Mesenchymal stem cell (in vitro differentiated cells and primary cell): ENCODE data around the gene PCGF5.

Experiments used
- DNase-seq: peaks from one replicate; pipeline ENCODE4 v3.0.0-alpha.2; 2013
- H2AFZ ChIP-seq: one replicate; pipeline ENCODE4 v1.6.1; 2013; ENCODE audit warnings: low read depth, mild to moderate bottlenecking, control low read depth, inconsistent platforms, low read length, moderate library complexity
- H2AK5ac ChIP-seq: 2 replicates; pipeline ENCODE4 v1.6.1; 2013; ENCODE audit warnings: low read length, moderate library complexity, mild to moderate bottlenecking, inconsistent platforms; ENCODE audit not compliant: severe bottlenecking
- H2BK120ac ChIP-seq: one replicate; pipeline ENCODE4 v1.6.1; 2013; ENCODE audit warnings: low read depth, mild to moderate bottlenecking, inconsistent platforms, low read length, moderate library complexity
- H2BK12ac ChIP-seq, 2 experiments: one replicate each; pipeline ENCODE4 v1.6.1; 2013; ENCODE audit warnings: inconsistent platforms in 2 of 2, low read length in 2 of 2, mild to moderate bottlenecking in 2 of 2, moderate library complexity in 2 of 2, control low read depth in 1 of 2
- H2BK15ac ChIP-seq: one replicate; pipeline ENCODE4 v1.6.1; 2013; ENCODE audit warnings: mild to moderate bottlenecking, low read depth, inconsistent platforms; ENCODE audit not compliant: poor library complexity, severe bottlenecking
- H2BK5ac ChIP-seq: 2 replicates; pipeline ENCODE4 v1.6.1; 2013; ENCODE audit warnings: low read depth, mild to moderate bottlenecking, low read length, control low read depth, inconsistent platforms; ENCODE audit not compliant: poor library complexity, severe bottlenecking
- H3K14ac ChIP-seq, 2 experiments: one replicate each; pipeline ENCODE4 v1.6.1; 2013; ENCODE audit warnings: inconsistent platforms in 2 of 2, low read length in 2 of 2, control low read depth in 1 of 2, mild to moderate bottlenecking in 1 of 2, moderate library complexity in 1 of 2
- H3K18ac ChIP-seq, 2 experiments: one replicate each; pipeline ENCODE4 v1.6.1; 2013; ENCODE audit warnings: inconsistent platforms in 2 of 2, low read length in 2 of 2, control low read depth in 1 of 2, low read depth in 1 of 2, mild to moderate bottlenecking in 1 of 2
- H3K23ac ChIP-seq, 2 experiments: one replicate each; pipeline ENCODE4 v1.6.1; 2013; ENCODE audit warnings: inconsistent platforms in 2 of 2, low read length in 2 of 2, mild to moderate bottlenecking in 2 of 2, moderate library complexity in 2 of 2, control low read depth in 1 of 2
- H3K27ac ChIP-seq: 2 replicates; pipeline ENCODE4 v1.5.1; 2013; ENCODE audit warnings: mild to moderate bottlenecking, moderate library complexity, low read length, control low read depth, inconsistent platforms; ENCODE audit not compliant: poor library complexity, severe bottlenecking
- H3K27me3 ChIP-seq, 2 experiments: 2 replicates each; pipeline versions ENCODE4 v1.6.1 to v1.7.0; 2013; ENCODE audit warnings: low read length in 2 of 2, mild to moderate bottlenecking in 2 of 2, moderate library complexity in 2 of 2, control low read depth in 1 of 2, inconsistent platforms in 1 of 2; ENCODE audit not compliant: control insufficient read depth in 1 of 2, insufficient read depth in 1 of 2
- H3K36me3 ChIP-seq, 2 experiments: 2 replicates each; pipeline versions ENCODE4 v1.6.1 to v1.7.0; 2013; ENCODE audit warnings: low read length in 2 of 2, control low read depth in 1 of 2, inconsistent platforms in 1 of 2, low read depth in 1 of 2, mild to moderate bottlenecking in 1 of 2; ENCODE audit not compliant: insufficient read depth in 2 of 2, control insufficient read depth in 1 of 2
- H3K4ac ChIP-seq, 2 experiments: one replicate each; pipeline ENCODE4 v1.6.1; 2013; ENCODE audit warnings: inconsistent platforms in 2 of 2, low read length in 2 of 2, mild to moderate bottlenecking in 2 of 2, moderate library complexity in 2 of 2, control low read depth in 1 of 2, low read depth in 1 of 2
- H3K4me1 ChIP-seq: 2 replicates; pipeline ENCODE4 v1.6.1; 2013; ENCODE audit warnings: low read depth, low read length, control low read depth; ENCODE audit not compliant: control insufficient read depth, insufficient read depth
- H3K4me2 ChIP-seq: 2 replicates; pipeline ENCODE4 v1.6.1; 2013; ENCODE audit warnings: low read length, mild to moderate bottlenecking, inconsistent platforms; ENCODE audit not compliant: poor library complexity, severe bottlenecking
- H3K4me3 ChIP-seq, 2 experiments: 2 replicates each; pipeline versions ENCODE4 v1.5.1 to v1.7.0; 2013; ENCODE audit warnings: low read length in 2 of 2, mild to moderate bottlenecking in 2 of 2, control low read depth in 1 of 2, low read depth in 1 of 2; ENCODE audit not compliant: insufficient read depth in 1 of 2
- H3K79me1 ChIP-seq: replicated peaks from 2 replicates; pipeline ENCODE4 v1.6.1; 2013; ENCODE audit warnings: mild to moderate bottlenecking, control low read depth, low read length, inconsistent platforms; ENCODE audit not compliant: poor library complexity, severe bottlenecking
- H3K9ac ChIP-seq: 2 replicates; pipeline ENCODE4 v1.7.0; 2013; ENCODE audit warnings: mild to moderate bottlenecking, low read length, moderate library complexity
- H3K9me3 ChIP-seq: 2 replicates; pipeline ENCODE4 v1.7.0; 2013; ENCODE audit warnings: mild to moderate bottlenecking, low read length; ENCODE audit not compliant: control insufficient read depth
- H4K8ac ChIP-seq: one replicate; pipeline ENCODE4 v1.6.1; 2013; ENCODE audit warnings: inconsistent platforms, mild to moderate bottlenecking, low read length, moderate library complexity
- H4K91ac ChIP-seq: one replicate; pipeline ENCODE4 v1.6.1; 2013; ENCODE audit warnings: mild to moderate bottlenecking, low read length, inconsistent platforms
- WGBS: methylation state at CpG from one replicate; pipeline ENCODE4 v1.1.7; 2013; ENCODE audit warnings: mixed read lengths; 5-methylcytosine and 5-hydroxymethylcytosine counted together

PCGF5 gene

DNA sequence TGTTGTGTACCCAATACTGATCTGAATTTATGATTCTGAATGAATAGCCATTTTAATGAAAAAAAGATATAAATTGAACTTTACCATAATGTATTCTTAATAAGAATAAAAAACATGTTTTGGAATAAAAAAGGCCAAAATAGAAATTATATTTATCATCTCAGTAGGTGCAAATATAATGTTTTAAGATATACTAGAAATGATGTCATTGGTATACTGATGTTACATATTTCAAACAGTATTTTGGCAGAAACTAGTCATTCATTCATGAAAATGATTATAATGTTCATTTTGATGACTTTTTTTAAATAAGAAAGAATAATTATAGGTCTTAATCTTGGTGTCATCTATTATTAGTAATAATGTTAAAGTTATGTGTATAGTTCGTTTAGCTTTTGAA is 9.2 kb downstream of the PCGF5 start:
- Histone ChIP-seq H3K23ac (no peak overlapping the region), H4K8ac (no peak overlapping the region), H2AFZ (no peak overlapping the region), H3K4ac (no peak overlapping the region), H3K27ac (no peak overlapping the region), H3K9me3 (no peaks in the 10 kb centered on the region), H3K27me3 (no peaks in the 10 kb centered on the region), H3K9ac (no peak overlapping the region), H3K4me1 (no peaks in the 10 kb centered on the region), H3K4me2 (no peak overlapping the region), H3K36me3 (peaks cover 0 to 6% of the 10 kb centered on the region in 2 experiments), H2BK5ac (no peak overlapping the region), H2BK15ac (no peak overlapping the region), H2BK12ac (no peak overlapping the region), H3K79me1 (peaks cover 14% of the 10 kb centered on the region), H2BK120ac (no peak overlapping the region), H3K4me3 (no peak overlapping the region), H3K18ac (no peak overlapping the region), H2AK5ac (no peak overlapping the region), H4K91ac (no peak overlapping the region), H3K14ac (no peak overlapping the region)
- WGBS, result 46% methylated on average over 1 of the region's 1 CpG
- no peak for DNase-seq

GRCh38 chr10:91238191-91238590 is 17.7 kb downstream of the PCGF5 start:
- H3K27me3 ChIP-seq, result no peaks in the 10 kb centered on the region

DNA sequence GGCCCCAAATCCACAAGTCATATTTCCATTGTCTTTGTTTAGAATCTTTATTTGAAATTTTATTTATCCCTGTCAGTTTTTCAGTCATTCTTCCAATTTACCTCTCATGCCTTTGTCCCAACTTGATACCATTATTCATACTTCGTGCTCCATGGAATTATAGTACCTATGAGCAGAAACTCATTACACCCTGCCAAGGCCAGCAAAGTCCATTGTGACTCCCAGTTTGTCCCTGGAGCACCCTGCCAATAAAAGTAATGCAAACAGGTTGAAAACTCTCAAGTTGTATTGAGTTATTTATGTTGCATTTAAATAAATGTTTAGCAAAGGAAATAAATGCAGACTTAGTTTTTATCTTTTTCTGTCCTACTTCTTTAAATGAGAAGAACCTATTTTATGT is 19.3 kb downstream of the PCGF5 start:
- no peak overlapping the region for H4K91ac ChIP-seq
- H2BK15ac ChIP-seq, result no peak overlapping the region
- no peak overlapping the region for H2BK120ac ChIP-seq
- H2BK12ac ChIP-seq, result no peak overlapping the region
- no peaks in the 10 kb centered on the region for H3K9me3 ChIP-seq
- no peak overlapping the region for H3K27ac ChIP-seq
- 82% methylated on average over 1 of the region's 1 CpG for WGBS
- no peak overlapping the region for H2AK5ac ChIP-seq
- H3K18ac ChIP-seq, result no peak overlapping the region
- H3K9ac ChIP-seq, result no peak overlapping the region
- H2AFZ ChIP-seq, result no peak overlapping the region
- H3K27me3 ChIP-seq, result no peaks in the 10 kb centered on the region
- no peak for DNase-seq
- no peaks in the 10 kb centered on the region for H3K4me1 ChIP-seq
- peaks cover 0 to 4% of the 10 kb centered on the region in 2 experiments for H3K36me3 ChIP-seq
- no peak overlapping the region for H3K23ac ChIP-seq
- no peak overlapping the region for H4K8ac ChIP-seq
- H3K4ac ChIP-seq, result no peak overlapping the region
- no peak overlapping the region for H3K4me2 ChIP-seq
- no peak overlapping the region for H3K4me3 ChIP-seq
- no peak overlapping the region for H3K14ac ChIP-seq
- peaks cover 3% of the 10 kb centered on the region for H3K79me1 ChIP-seq
- no peak overlapping the region for H2BK5ac ChIP-seq

More at GRCh38 chr10:91238191-91238590, 17.7 kb downstream of the PCGF5 start:
- Histone ChIP-seq H4K8ac (no peak overlapping the region), H2BK5ac (no peak overlapping the region), H3K4ac (no peak overlapping the region), H3K27ac (no peak overlapping the region), H3K14ac (no peak overlapping the region), H3K4me3 (no peak overlapping the region), H2AFZ (no peak overlapping the region), H2BK12ac (no peak overlapping the region), H3K18ac (no peak overlapping the region), H4K91ac (no peak overlapping the region), H3K9ac (no peak overlapping the region), H3K4me2 (no peak overlapping the region), H3K79me1 (peaks cover 2% of the 10 kb centered on the region), H3K23ac (no peak overlapping the region), H3K4me1 (no peaks in the 10 kb centered on the region), H2BK15ac (no peak overlapping the region), H3K9me3 (no peaks in the 10 kb centered on the region), H2AK5ac (no peak overlapping the region), H2BK120ac (no peak overlapping the region), H3K36me3 (peaks cover 0 to 4% of the 10 kb centered on the region in 2 experiments)
- 28% methylated on average over 1 of the region's 1 CpG for WGBS
- DNase-seq, result no peak

DNA sequence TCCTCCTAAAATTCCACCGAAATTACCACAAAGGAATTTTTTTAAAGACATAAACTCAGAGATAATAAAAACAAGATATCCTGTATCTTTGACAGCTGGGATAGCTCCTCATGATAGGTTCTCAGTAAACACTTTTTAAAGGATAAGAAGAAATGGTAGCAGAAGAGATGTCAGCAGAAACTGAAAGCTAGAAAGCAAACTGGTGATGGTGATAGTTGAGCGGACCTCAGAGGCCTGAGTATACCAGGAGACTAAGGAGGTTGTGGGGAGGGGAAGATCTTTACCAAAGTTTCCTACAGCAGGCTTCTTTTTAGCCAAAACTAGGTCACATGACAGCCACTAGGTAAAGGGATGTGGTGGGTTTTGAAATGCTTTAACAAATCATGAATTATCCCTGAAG is 22.5 kb downstream of the PCGF5 start:
- WGBS, result 93% methylated on average over 1 of the region's 2 CpGs
- Histone ChIP-seq H4K8ac (no peak overlapping the region), H3K4ac (no peak overlapping the region), H2BK12ac (no peak overlapping the region), H2BK120ac (no peak overlapping the region), H4K91ac (no peak overlapping the region), H2BK5ac (no peak overlapping the region), H3K36me3 (peaks cover 0 to 4% of the 10 kb centered on the region in 2 experiments), H3K4me2 (no peak overlapping the region), H3K27ac (no peak overlapping the region), H3K14ac (no peak overlapping the region), H3K9me3 (no peaks in the 10 kb centered on the region), H3K9ac (no peak overlapping the region), H3K4me1 (no peaks in the 10 kb centered on the region), H3K79me1 (peaks cover 7% of the 10 kb centered on the region), H2AFZ (no peak overlapping the region), H3K4me3 (no peak overlapping the region), H3K27me3 (no peaks in the 10 kb centered on the region), H2BK15ac (no peak overlapping the region), H3K18ac (no peak overlapping the region), H2AK5ac (no peak overlapping the region), H3K23ac (no peak overlapping the region)
- no peak for DNase-seq
